Thoracic aorta (tissue), 2 donors: Measurements from ENCODE around the gene IFI27. TPM values are rescaled to one million over a fixed set of nuclear protein-coding genes. Genes with fewer than 3 reads are reported as not detected.

ENCODE experiments used
- ATAC-seq: fragments of 150-250 bp; one replicate; pipeline ENCODE4 v1.8.0; 2017; ENCODE audit warnings: low read depth; ENCODE audit not compliant: insufficient number of reproducible peaks, low FRiP score
- DNase-seq: peaks from one replicate; pipeline ENCODE4 v3.0.0-alpha.2; 2020; ENCODE audit warnings: low spot score
- H3K27ac ChIP-seq, 2 donors: fragments of 200-600 bp; sonication (generic); 1 replicate in 1 of 2; 2 replicates in 1 of 2; pipeline ENCODE4 v1.5.1; 2016; ENCODE audit warnings: mild to moderate bottlenecking in 2 of 2, moderate library complexity in 2 of 2
- H3K27me3 ChIP-seq: fragments of 200-600 bp; sonication (generic); replicated peaks from 2 replicates; pipeline ENCODE4 v1.6.0; 2016; ENCODE audit warnings: mild to moderate bottlenecking; ENCODE audit not compliant: insufficient read depth
- H3K36me3 ChIP-seq: fragments of 200-600 bp; sonication (generic); one replicate; pipeline ENCODE4 v1.5.1; 2016
- H3K4me1 ChIP-seq, 2 donors: fragments of 200-600 bp; sonication (generic); 1 replicate in 1 of 2; 2 replicates in 1 of 2; pipeline versions ENCODE4 v1.5.1 to v1.6.0; 2016; ENCODE audit warnings: low read depth in 2 of 2, mild to moderate bottlenecking in 1 of 2; ENCODE audit not compliant: control insufficient read depth in 1 of 2
- H3K4me3 ChIP-seq: fragments of 200-600 bp; sonication (generic); 2 replicates; pipeline ENCODE4 v1.5.1; 2016; ENCODE audit warnings: mild to moderate bottlenecking
- H3K9me3 ChIP-seq: fragments of 200-600 bp; sonication (generic); 2 replicates; pipeline ENCODE4 v1.5.1; 2016
- CTCF ChIP-seq: fragments of 200-600 bp; sonication (generic); IDR thresholded peaks from one replicate; pipeline ENCODE4 v1.5.1; 2019; ENCODE audit warnings: antibody characterized with exemption
- total RNA-seq, 2 donors: library from RNA; depleted of rRNA; stranded (reverse); fragments of >200 nt; gene quantifications; one replicate each; pipeline versions ENCODE4 v1.1.0 to v1.2.3, GENCODE V29; 2016

Gene IFI27
- total RNA-seq, 2 donors from 2014 or later, result 79.8 to 96.3 TPM

GRCh38 chr14:94142836-94143235 is 32.3 kb downstream of the IFI27 start:
- Histone ChIP-seq H3K4me1 (no peaks in the 10 kb centered on the region), H3K27ac (no peak overlapping the region), H3K36me3 (no peaks in the 10 kb centered on the region), H3K27me3 (no peaks in the 10 kb centered on the region), H3K4me3 (no peak overlapping the region), H3K9me3 (no peaks in the 10 kb centered on the region)
- TF ChIP-seq CTCF, result no peak
- DNase-seq (no peak), ATAC-seq (no peak)

GRCh38 chr14:94143239-94143638 is 32.7 kb downstream of the IFI27 start:
- DNase-seq, result no peak
- no peaks in the 10 kb centered on the region for H3K27me3 ChIP-seq
- no peak overlapping the region for H3K4me3 ChIP-seq
- H3K27ac ChIP-seq, result no peak overlapping the region
- H3K36me3 ChIP-seq, result no peaks in the 10 kb centered on the region
- no peak for TF ChIP-seq CTCF
- ATAC-seq, result no peak
- H3K9me3 ChIP-seq, result no peaks in the 10 kb centered on the region
- no peaks in the 10 kb centered on the region for H3K4me1 ChIP-seq

- no peak for TF ChIP-seq CTCF
- DNase-seq (no peak), ATAC-seq (no peak)
- H3K36me3 ChIP-seq, result no peaks in the 10 kb centered on the region
- H3K27me3 ChIP-seq, result no peaks in the 10 kb centered on the region
- H3K4me3 ChIP-seq, result no peak overlapping the region
- no peaks in the 10 kb centered on the region for H3K9me3 ChIP-seq
- H3K27ac ChIP-seq, result no peak overlapping the region
- H3K4me1 ChIP-seq, result no peaks in the 10 kb centered on the region
These were observed 33.2 kb downstream of the IFI27 start for GRCh38 chr14:94143711-94144110.

- TF ChIP-seq CTCF, result no peak
- H3K4me1 ChIP-seq, result no peaks in the 10 kb centered on the region
- H3K9me3 ChIP-seq, result no peaks in the 10 kb centered on the region
- H3K4me3 ChIP-seq, result no peak overlapping the region
- DNase-seq, result no peak
- H3K27me3 ChIP-seq, result no peaks in the 10 kb centered on the region
- H3K36me3 ChIP-seq, result no peaks in the 10 kb centered on the region
- ATAC-seq, result no peak
- H3K27ac ChIP-seq, result no peak overlapping the region
These were observed 34.2 kb downstream of the IFI27 start for GRCh38 chr14:94144765-94145164.

GRCh38 chr14:94145902-94146527 is 35.5 kb downstream of the IFI27 start:
- H3K4me3 ChIP-seq, result no peak overlapping the region
- ATAC-seq, result no peak
- no peak overlapping the region for H3K27ac ChIP-seq
- H3K27me3 ChIP-seq, result no peaks in the 10 kb centered on the region
- TF ChIP-seq CTCF, result no peak
- H3K9me3 ChIP-seq, result no peaks in the 10 kb centered on the region
- no peaks in the 10 kb centered on the region for H3K4me1 ChIP-seq
- no peaks in the 10 kb centered on the region for H3K36me3 ChIP-seq
- no peak for DNase-seq
